Gastrocnemius medialis (tissue), 4 donors: ENCODE data around the gene RASAL2. TPM values are rescaled to one million over a fixed set of nuclear protein-coding genes. Genes with fewer than 3 reads are reported as not detected.

ENCODE experiments used
- ATAC-seq, 2 donors: fragments of 150-250 bp; one replicate each; pipeline ENCODE4 v1.9.1; 2016
- DNase-seq, 2 donors: peaks; one replicate each; pipeline ENCODE4 v3.0.0-alpha.2; 2019
- H3K27ac ChIP-seq, 4 donors: fragments of 200-600 bp; sonication (generic); 1 replicate in 1 of 4; 2 replicates in 3 of 4; pipeline ENCODE4 v1.5.1; 2016 to 2018; ENCODE audit warnings: mild to moderate bottlenecking in 2 of 4, moderate library complexity in 1 of 4
- H3K27me3 ChIP-seq, 3 donors: fragments of 200-600 bp; sonication (generic) in 2 of 3; 1 replicate in 1 of 3; 2 replicates in 2 of 3; pipeline versions ENCODE4 v1.5.1 to v1.6.0; 2016 to 2019; ENCODE audit warnings: mild to moderate bottlenecking in 1 of 3, moderate library complexity in 1 of 3
- H3K36me3 ChIP-seq, 2 donors: fragments of 200-600 bp; sonication (generic) in 1 of 2; one replicate each; pipeline ENCODE4 v1.5.1; 2017 to 2018
- H3K4me1 ChIP-seq, 2 donors: fragments of 200-600 bp; sonication (generic) in 1 of 2; one replicate each; pipeline ENCODE4 v1.5.1; 2016 to 2017; ENCODE audit warnings: mild to moderate bottlenecking in 2 of 2
- H3K4me3 ChIP-seq, 4 donors: fragments of 200-600 bp; sonication (generic) in 3 of 4; 1 replicate in 1 of 4; 2 replicates in 3 of 4; pipeline ENCODE4 v1.5.1; 2016 to 2019; ENCODE audit warnings: mild to moderate bottlenecking in 2 of 4
- H3K9me3 ChIP-seq, 3 donors: fragments of 200-600 bp; sonication (generic) in 2 of 3; 1 replicate in 1 of 3; 2 replicates in 2 of 3; pipeline ENCODE4 v1.5.1; 2016 to 2019
- CTCF ChIP-seq, 5 experiments: fragments of 450-650 bp in 3 of 5; fragments of 200-600 bp in 2 of 5; sonication (generic) in 2 of 5; IDR thresholded peaks in 4 of 5; conservative IDR thresholded peaks in 1 of 5; 1 replicate in 4 of 5; 2 replicates in 1 of 5; pipeline ENCODE4 v1.5.1; 2016 to 2019; ENCODE audit warnings: antibody characterized with exemption in 5 of 5, mild to moderate bottlenecking in 3 of 5, moderate library complexity in 3 of 5
- POLR2A ChIP-seq, 2 donors: fragments of 450-650 bp; IDR thresholded peaks; one replicate each; pipeline ENCODE4 v1.6.1; 2017; ENCODE audit warnings: antibody characterized with exemption in 2 of 2, mild to moderate bottlenecking in 2 of 2, moderate library complexity in 2 of 2
- in situ Hi-C, 4 donors: fragments of 200-750 bp; cut with MboI; loops; one replicate each; pipeline versions ENCODE4 v1.15.0 to v1.8.0; 2017; ENCODE audit warnings: low sequenced_read_pairs in 4 of 4
- intact Hi-C: fragments of 100-400 bp; cut with DNase I; formaldehyde crosslinking; loops from one replicate; pipeline ENCODE4 v1.15.1; 2023; ENCODE audit warnings: low total_unique reads
- total RNA-seq, 4 donors: library from RNA; depleted of rRNA; stranded (reverse); fragments of >200 nt; gene quantifications; one replicate each; pipeline versions ENCODE4 v1.1.0 to v1.2.3, GENCODE V29; 2016

RASAL2 gene
- total RNA-seq, 4 donors from 2014 or later = 7.6 to 13.4 (median 8.8) TPM

GRCh38 chr1:178487070-178487615, 393.2 kb downstream of the RASAL2 start:
- ATAC-seq (no peak), DNase-seq (no peak)
- in situ Hi-C loops (loop anchor here in 1 of 4 donors (25.0 kb wide), 1 partner anchor 200 kb away; no protein-coding TSS in a partner anchor), intact Hi-C loops (no loop called here)
- no peaks in the 10 kb centered on the region for H3K9me3 ChIP-seq
- H3K27me3 ChIP-seq = no peaks in the 10 kb centered on the region
- no peak for TF ChIP-seq CTCF (IDR thresholded peaks at IDR 0.05 in 4 of 5, conservative IDR thresholded peaks at IDR 0.05 in 1 of 5)
- TF ChIP-seq POLR2A (IDR thresholded peaks at IDR 0.05) = no peak
- peak overlapping the region; percentile 14 to 46 (median 26) for H3K4me3 ChIP-seq
- no peaks in the 10 kb centered on the region for H3K4me1 ChIP-seq
- no peaks in the 10 kb centered on the region for H3K36me3 ChIP-seq
- no peak overlapping the region for H3K27ac ChIP-seq

DNA sequence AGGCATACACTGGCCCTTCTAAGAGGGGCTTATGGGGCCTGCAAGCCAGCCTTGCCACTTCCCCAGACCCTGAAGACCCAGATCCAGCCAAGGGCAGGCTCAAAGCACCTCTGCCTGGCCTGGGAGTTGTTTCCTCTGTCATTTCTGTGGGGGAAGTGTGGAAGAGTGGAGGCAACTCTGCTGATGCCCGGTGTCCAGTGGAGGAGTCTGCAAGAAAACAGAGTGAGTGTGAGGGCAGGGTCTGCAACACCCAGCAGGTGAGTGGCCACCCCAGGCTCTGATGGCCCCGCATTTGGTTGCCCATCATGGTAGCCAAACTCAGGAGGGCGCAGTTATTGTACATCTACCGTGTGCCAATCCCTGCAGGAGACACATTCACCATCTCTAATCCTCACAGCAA, 394.5 kb downstream of the RASAL2 start:
- H3K4me3 ChIP-seq = no peak overlapping the region
- no peak overlapping the region for H3K27ac ChIP-seq
- H3K4me1 ChIP-seq = no peaks in the 10 kb centered on the region
- DNase-seq = no peak
- ATAC-seq = no peak
- no peaks in the 10 kb centered on the region for H3K27me3 ChIP-seq
- in situ Hi-C loops = loop anchor here in 1 of 4 donors (25.0 kb wide), 1 partner anchor 201 kb away; no protein-coding TSS in a partner anchor
- TF ChIP-seq POLR2A (IDR thresholded peaks at IDR 0.05) (no peak), CTCF (IDR thresholded peaks at IDR 0.05 in 4 of 5, conservative IDR thresholded peaks at IDR 0.05 in 1 of 5) (no peak)
- no peaks in the 10 kb centered on the region for H3K9me3 ChIP-seq
- H3K36me3 ChIP-seq = no peaks in the 10 kb centered on the region
- intact Hi-C loops = no loop called here

- no peaks in the 10 kb centered on the region for H3K27me3 ChIP-seq
- no peak overlapping the region for H3K27ac ChIP-seq
- in situ Hi-C loops (loop anchor here in 1 of 4 donors (25.0 kb wide), 1 partner anchor 202 kb away; no protein-coding TSS in a partner anchor), intact Hi-C loops (no loop called here)
- no peak overlapping the region for H3K4me3 ChIP-seq
- DNase-seq (no peak), ATAC-seq (no peak)
- H3K4me1 ChIP-seq = no peaks in the 10 kb centered on the region
- no peaks in the 10 kb centered on the region for H3K9me3 ChIP-seq
- H3K36me3 ChIP-seq = no peaks in the 10 kb centered on the region
- TF ChIP-seq CTCF (IDR thresholded peaks at IDR 0.05 in 4 of 5, conservative IDR thresholded peaks at IDR 0.05 in 1 of 5) = no peak
- TF ChIP-seq POLR2A (IDR thresholded peaks at IDR 0.05) = no peak
These were observed 395.5 kb downstream of the RASAL2 start for GRCh38 chr1:178489399-178489798.

- ATAC-seq (no peak), DNase-seq (no peak)
- Histone ChIP-seq H3K9me3 (no peaks in the 10 kb centered on the region), H3K4me3 (no peak overlapping the region), H3K4me1 (no peaks in the 10 kb centered on the region), H3K27ac (no peak overlapping the region), H3K36me3 (no peaks in the 10 kb centered on the region), H3K27me3 (no peaks in the 10 kb centered on the region)
- TF ChIP-seq CTCF (IDR thresholded peaks at IDR 0.05 in 4 of 5, conservative IDR thresholded peaks at IDR 0.05 in 1 of 5) (no peak), POLR2A (IDR thresholded peaks at IDR 0.05) (no peak)
- in situ Hi-C loops = loop anchor here in 1 of 4 donors (25.0 kb wide), 1 partner anchor 203 kb away; no protein-coding TSS in a partner anchor
- intact Hi-C loops = no loop called here
These were observed 396.2 kb downstream of the RASAL2 start for GRCh38 chr1:178490136-178490535.
